ENCODE data around the gene BEX4.

The BEX4 gene

GRCh38 chrX:103236296-103236695, 21.4 kb downstream of the BEX4 start:
- H3K27ac ChIP-seq (ENCODE audit: poor library complexity, severe bottlenecking) = no peak overlapping the region
- no peak overlapping the region for H3K4me3 ChIP-seq (ENCODE audit: severe bottlenecking)
- no peaks in the 10 kb centered on the region for H3K4me1 ChIP-seq (ENCODE audit: insufficient read depth, poor library complexity, severe bottlenecking)
- no peak for DNase-seq (ENCODE audit: low spot score)
- H3K9me3 ChIP-seq (ENCODE audit: severe bottlenecking) = no peaks in the 10 kb centered on the region
- no peaks in the 10 kb centered on the region for H3K36me3 ChIP-seq (ENCODE audit: low read depth)
- no peak for ATAC-seq (ENCODE audit: low read depth)
- H3K27me3 ChIP-seq (ENCODE audit: insufficient read depth, poor library complexity, severe bottlenecking) = no peaks in the 10 kb centered on the region
- TF ChIP-seq CTCF (IDR thresholded peaks at IDR 0.05; ENCODE audit: poor library complexity, severe bottlenecking) = no peak

- TF ChIP-seq CTCF (IDR thresholded peaks at IDR 0.05; ENCODE audit: poor library complexity, severe bottlenecking) = no peak
- H3K36me3 ChIP-seq (ENCODE audit: low read depth) = no peaks in the 10 kb centered on the region
- H3K4me3 ChIP-seq (ENCODE audit: severe bottlenecking) = no peak overlapping the region
- H3K27ac ChIP-seq (ENCODE audit: poor library complexity, severe bottlenecking) = no peak overlapping the region
- H3K9me3 ChIP-seq (ENCODE audit: severe bottlenecking) = no peaks in the 10 kb centered on the region
- peak; percentile 41 for ATAC-seq (ENCODE audit: low read depth)
- no peak for DNase-seq (ENCODE audit: low spot score)
- H3K27me3 ChIP-seq (ENCODE audit: insufficient read depth, poor library complexity, severe bottlenecking) = no peaks in the 10 kb centered on the region
- H3K4me1 ChIP-seq (ENCODE audit: insufficient read depth, poor library complexity, severe bottlenecking) = no peaks in the 10 kb centered on the region
Observed at GRCh38 chrX:103240155-103240554, 25.2 kb downstream of the BEX4 start.

- H3K27me3 ChIP-seq (ENCODE audit: insufficient read depth, poor library complexity, severe bottlenecking) = no peaks in the 10 kb centered on the region
- no peaks in the 10 kb centered on the region for H3K9me3 ChIP-seq (ENCODE audit: severe bottlenecking)
- peaks cover 9% of the 10 kb centered on the region for H3K36me3 ChIP-seq (ENCODE audit: low read depth)
- H3K4me1 ChIP-seq (ENCODE audit: insufficient read depth, poor library complexity, severe bottlenecking) = no peaks in the 10 kb centered on the region
- peak; percentile 58 for TF ChIP-seq CTCF (IDR thresholded peaks at IDR 0.05; ENCODE audit: poor library complexity, severe bottlenecking)
- no peak overlapping the region for H3K27ac ChIP-seq (ENCODE audit: poor library complexity, severe bottlenecking)
- ATAC-seq (ENCODE audit: low read depth) (no peak), DNase-seq (ENCODE audit: low spot score) (no peak)
- no peak overlapping the region for H3K4me3 ChIP-seq (ENCODE audit: severe bottlenecking)
Observed at GRCh38 chrX:103248553-103248952, 33.6 kb downstream of the BEX4 start.

GRCh38 chrX:103249805-103250204, 34.9 kb downstream of the BEX4 start:
- no peaks in the 10 kb centered on the region for H3K9me3 ChIP-seq (ENCODE audit: severe bottlenecking)

More at GRCh38 chrX:103249805-103250204, 34.9 kb downstream of the BEX4 start:
- H3K4me1 ChIP-seq (ENCODE audit: insufficient read depth, poor library complexity, severe bottlenecking) = no peaks in the 10 kb centered on the region
- H3K36me3 ChIP-seq (ENCODE audit: low read depth) = peaks cover 11% of the 10 kb centered on the region
- H3K27me3 ChIP-seq (ENCODE audit: insufficient read depth, poor library complexity, severe bottlenecking) = no peaks in the 10 kb centered on the region
- no peak overlapping the region for H3K27ac ChIP-seq (ENCODE audit: poor library complexity, severe bottlenecking)
- H3K4me3 ChIP-seq (ENCODE audit: severe bottlenecking) = no peak overlapping the region
- TF ChIP-seq CTCF (IDR thresholded peaks at IDR 0.05; ENCODE audit: poor library complexity, severe bottlenecking) = no peak
- ATAC-seq (ENCODE audit: low read depth) = no peak
- DNase-seq (ENCODE audit: low spot score) = no peak

Measured in RWPE2 (cell line).